BE2C (cell line): ENCODE results near the gene PTPRZ1.

Experiments used
- DNase-seq: peaks from one replicate; pipeline ENCODE4 v3.0.0-alpha.2; 2020
- H3K27me3 ChIP-seq: fragments of 250-450 bp; sonication (Bioruptor Pico); 2 replicates; pipeline ENCODE4 v1.5.1; 2020; ENCODE audit warnings: mild to moderate bottlenecking
- H3K36me3 ChIP-seq: fragments of 250-450 bp; sonication (Bioruptor Pico); 2 replicates; pipeline ENCODE4 v1.5.1; 2020; ENCODE audit warnings: mild to moderate bottlenecking
- H3K4me1 ChIP-seq: fragments of 250-450 bp; sonication (Bioruptor Pico); 2 replicates; pipeline ENCODE4 v1.5.1; 2020
- H3K4me3 ChIP-seq: 2 replicates; pipeline ENCODE4 v1.5.1; 2011; ENCODE audit warnings: low read depth, low read length
- H3K9me3 ChIP-seq: fragments of 250-450 bp; sonication (Bioruptor Pico); 2 replicates; pipeline ENCODE4 v1.5.1; 2020
- TF ChIP-seq, protein P1 (sequence below): IDR thresholded peaks from 2 replicates; pipeline ENCODE4 v1.5.1; 2012; ENCODE audit warnings: mild to moderate bottlenecking, low read depth, low read length

PTPRZ1 gene

DNA sequence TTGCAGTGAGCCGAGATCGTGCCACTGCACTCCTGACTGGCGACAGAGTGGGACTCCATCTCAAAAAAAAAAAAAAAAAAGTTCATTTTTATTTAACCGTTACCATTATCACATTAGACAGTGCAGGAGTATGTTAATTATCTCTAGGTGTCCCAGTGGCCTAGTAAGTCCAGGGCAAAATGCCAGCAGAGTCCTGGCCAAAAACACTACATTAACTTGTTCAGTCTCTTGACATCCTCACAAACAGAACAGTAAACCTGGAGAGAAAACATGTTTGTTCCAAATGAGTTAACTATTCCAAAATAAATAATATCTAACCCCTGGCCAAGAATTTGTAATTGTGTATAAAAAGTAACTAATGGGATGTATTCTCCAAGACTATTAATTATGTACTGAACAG lies 43.2 kb downstream of the PTPRZ1 start:
- Histone ChIP-seq H3K4me1 (no peaks in the 10 kb centered on the region), H3K36me3 (no peaks in the 10 kb centered on the region), H3K27me3 (no peaks in the 10 kb centered on the region), H3K4me3 (no peak overlapping the region), H3K9me3 (no peaks in the 10 kb centered on the region)
- DNase-seq = no peak
- TF ChIP-seq, protein P1, sequence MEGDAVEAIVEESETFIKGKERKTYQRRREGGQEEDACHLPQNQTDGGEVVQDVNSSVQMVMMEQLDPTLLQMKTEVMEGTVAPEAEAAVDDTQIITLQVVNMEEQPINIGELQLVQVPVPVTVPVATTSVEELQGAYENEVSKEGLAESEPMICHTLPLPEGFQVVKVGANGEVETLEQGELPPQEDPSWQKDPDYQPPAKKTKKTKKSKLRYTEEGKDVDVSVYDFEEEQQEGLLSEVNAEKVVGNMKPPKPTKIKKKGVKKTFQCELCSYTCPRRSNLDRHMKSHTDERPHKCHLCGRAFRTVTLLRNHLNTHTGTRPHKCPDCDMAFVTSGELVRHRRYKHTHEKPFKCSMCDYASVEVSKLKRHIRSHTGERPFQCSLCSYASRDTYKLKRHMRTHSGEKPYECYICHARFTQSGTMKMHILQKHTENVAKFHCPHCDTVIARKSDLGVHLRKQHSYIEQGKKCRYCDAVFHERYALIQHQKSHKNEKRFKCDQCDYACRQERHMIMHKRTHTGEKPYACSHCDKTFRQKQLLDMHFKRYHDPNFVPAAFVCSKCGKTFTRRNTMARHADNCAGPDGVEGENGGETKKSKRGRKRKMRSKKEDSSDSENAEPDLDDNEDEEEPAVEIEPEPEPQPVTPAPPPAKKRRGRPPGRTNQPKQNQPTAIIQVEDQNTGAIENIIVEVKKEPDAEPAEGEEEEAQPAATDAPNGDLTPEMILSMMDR = no peak

DNA sequence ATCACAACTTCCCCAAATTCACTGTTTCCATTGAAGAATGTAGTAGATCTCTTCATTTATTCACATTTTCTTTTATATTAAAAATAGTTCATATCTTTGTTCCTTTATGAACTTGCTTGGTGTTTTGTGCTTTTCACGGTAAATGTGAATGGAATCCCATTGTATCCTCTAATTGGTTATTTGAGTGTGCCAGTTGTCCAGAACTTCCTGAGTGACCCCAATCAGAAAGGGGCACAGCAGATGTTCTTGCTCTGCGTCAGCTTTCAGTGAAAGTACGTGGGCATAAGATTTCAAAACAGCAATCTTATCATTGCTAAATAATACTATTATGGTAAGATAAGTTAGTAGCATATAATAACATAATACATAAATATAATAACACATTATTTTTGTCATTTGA lies 47.0 kb downstream of the PTPRZ1 start:
- no peaks in the 10 kb centered on the region for H3K27me3 ChIP-seq
- H3K36me3 ChIP-seq = no peaks in the 10 kb centered on the region
- TF ChIP-seq, protein P1 = no peak
- DNase-seq = no peak
- no peaks in the 10 kb centered on the region for H3K4me1 ChIP-seq
- H3K9me3 ChIP-seq = no peaks in the 10 kb centered on the region
- no peak overlapping the region for H3K4me3 ChIP-seq

DNA sequence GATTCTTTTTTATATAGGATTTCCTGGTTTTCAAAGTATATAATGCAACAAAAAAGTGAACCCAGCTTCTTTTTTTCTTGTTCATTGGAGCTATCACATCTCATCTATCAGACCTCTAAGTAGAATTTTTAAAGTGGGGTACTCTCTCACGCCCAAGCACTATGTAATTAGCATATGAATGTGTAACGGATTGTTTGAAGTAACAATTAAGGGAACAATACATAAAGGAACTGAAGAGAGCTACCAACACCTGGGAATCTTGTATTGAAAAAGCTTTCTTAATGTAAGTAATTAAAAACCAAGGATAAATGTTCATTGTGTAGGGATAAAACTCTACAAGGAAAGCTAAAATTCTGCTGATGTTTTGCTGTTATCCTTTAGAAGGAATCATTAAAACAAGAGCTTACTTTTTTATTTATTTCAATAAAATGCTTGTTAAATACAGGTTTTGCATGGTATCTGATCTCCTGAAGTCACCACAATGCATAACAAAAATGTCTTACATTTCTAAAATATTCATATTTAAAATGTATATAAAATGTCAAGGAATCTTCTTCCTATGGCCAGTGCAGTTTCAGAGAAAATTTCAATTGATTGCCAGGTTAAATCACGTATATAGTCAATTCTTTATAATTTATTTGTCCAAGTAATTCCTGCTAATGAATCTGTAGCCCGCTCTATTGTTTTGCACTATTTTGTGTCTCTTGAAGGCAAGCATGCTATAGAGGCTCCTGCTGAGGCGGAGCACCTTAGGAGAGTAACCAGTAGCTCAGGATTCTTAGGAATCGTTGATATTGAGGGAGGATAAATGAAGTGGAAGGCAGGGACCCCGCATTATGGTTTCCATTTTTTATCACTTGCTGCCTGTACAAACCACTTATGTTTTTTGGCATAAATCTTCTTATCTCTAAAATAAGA lies 51.6 kb downstream of the PTPRZ1 start:
- Histone ChIP-seq H3K9me3 (no peaks in the 10 kb centered on the region), H3K4me1 (no peaks in the 10 kb centered on the region), H3K36me3 (no peaks in the 10 kb centered on the region), H3K27me3 (peaks cover 2% of the 10 kb centered on the region), H3K4me3 (no peak overlapping the region)
- DNase-seq = no peak
- TF ChIP-seq, protein P1 = no peak

DNA sequence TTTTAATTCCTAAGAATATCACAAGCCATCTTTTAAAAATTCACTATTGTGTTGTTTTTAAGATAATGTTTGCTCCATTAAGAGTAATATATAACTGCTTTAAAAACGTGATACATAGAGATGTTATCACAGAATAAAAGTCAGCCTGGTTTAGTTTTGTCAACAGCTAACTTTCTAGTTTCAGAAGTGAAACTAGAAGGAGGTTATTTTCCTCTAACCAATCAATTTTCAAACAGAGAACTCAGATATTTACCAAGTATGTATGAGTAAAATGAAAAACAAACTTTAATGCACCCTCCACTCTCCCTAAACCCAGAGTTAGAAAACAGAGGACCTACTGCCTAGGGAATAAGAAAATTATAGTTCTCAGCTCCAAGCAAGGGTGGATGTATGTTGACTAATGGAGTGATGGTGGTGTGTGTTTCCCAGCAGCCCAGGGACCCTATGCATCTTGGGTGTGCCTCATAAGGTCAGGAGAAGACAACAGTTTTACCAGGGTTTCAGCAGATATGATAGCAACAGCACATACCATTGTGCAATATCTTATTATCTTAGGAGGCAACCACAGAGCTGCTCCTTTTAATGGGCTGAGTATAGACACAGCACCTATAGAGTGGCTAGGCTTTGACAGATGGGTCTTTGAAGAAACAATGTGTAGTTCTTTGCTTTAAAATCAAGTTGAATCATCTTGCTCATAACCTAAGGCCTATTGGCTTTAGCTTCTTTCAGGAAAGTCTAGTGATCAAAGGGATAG lies 58.4 kb downstream of the PTPRZ1 start:
- Histone ChIP-seq H3K4me1 (no peaks in the 10 kb centered on the region), H3K36me3 (no peaks in the 10 kb centered on the region), H3K9me3 (no peaks in the 10 kb centered on the region), H3K4me3 (no peak overlapping the region), H3K27me3 (no peaks in the 10 kb centered on the region)
- TF ChIP-seq, protein P1 = no peak
- DNase-seq = no peak

DNA sequence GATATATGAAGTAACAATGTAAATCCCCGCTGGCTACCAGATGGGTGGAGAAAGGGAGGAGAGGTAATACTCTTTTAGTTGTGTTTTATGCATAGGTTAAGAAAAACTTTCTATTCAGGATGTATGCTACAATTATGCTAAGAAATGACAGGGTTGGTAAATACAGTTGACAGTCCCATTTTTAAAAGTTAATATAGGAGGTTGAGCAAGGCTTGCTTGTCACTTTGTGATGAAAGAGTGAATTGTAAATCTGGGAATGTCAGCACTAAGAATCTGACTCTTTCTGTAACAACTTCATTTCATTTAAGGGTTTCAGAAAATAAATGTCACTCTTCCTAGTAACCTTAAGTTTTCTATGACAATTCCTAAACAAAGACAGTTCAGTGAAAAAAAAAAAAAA lies 59.8 kb downstream of the PTPRZ1 start:
- Histone ChIP-seq H3K36me3 (no peaks in the 10 kb centered on the region), H3K27me3 (no peaks in the 10 kb centered on the region), H3K4me1 (no peaks in the 10 kb centered on the region), H3K9me3 (no peaks in the 10 kb centered on the region), H3K4me3 (no peak overlapping the region)
- TF ChIP-seq, protein P1 = no peak
- DNase-seq = no peak
